Measurements from ENCODE around the gene HSP90AB1. TPM values are rescaled to one million over a fixed set of nuclear protein-coding genes. Genes with fewer than 3 reads are reported as not detected.
A peak's percentile ranks its signal among the peaks of the same experiment; 100 is the strongest.

The HSP90AB1 gene
- total and polyA plus RNA-seq, 9 of the 15 experiments (the other 6 are each of a cell fraction or from before 2014, with no cell fraction given), result 1,780 to 3,358 (median 2,262) TPM

DNA sequence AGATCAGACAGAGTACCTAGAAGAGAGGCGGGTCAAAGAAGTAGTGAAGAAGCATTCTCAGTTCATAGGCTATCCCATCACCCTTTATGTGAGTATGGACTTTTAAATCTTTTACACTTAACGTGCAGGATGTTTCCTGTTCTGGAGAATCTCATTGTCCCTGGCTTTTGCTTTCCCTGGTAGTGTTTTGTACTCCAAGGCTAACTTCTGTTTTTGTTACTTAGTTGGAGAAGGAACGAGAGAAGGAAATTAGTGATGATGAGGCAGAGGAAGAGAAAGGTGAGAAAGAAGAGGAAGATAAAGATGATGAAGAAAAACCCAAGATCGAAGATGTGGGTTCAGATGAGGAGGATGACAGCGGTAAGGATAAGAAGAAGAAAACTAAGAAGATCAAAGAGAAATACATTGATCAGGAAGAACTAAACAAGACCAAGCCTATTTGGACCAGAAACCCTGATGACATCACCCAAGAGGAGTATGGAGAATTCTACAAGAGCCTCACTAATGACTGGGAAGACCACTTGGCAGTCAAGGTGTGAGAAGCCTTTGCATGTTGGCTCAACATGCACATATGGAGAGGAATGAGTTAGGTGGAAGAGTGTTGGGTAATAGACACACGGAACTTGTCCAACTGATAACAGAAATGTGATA lies 3.3 kb downstream of the HSP90AB1 start (continued):
- 0 out of 2 replicates have a peak, but pooled peaks have one; percentile 5 for TF ChIP-seq THRAP3 (IDR thresholded peaks at IDR 0.05; ENCODE audit: borderline replicate concordance)
- TF ChIP-seq, protein P1, sequence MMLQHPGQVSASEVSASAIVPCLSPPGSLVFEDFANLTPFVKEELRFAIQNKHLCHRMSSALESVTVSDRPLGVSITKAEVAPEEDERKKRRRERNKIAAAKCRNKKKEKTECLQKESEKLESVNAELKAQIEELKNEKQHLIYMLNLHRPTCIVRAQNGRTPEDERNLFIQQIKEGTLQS (IDR thresholded peaks at IDR 0.05), result peak; percentile 48; the same call in 1 of the 2 replicates
- TF ChIP-seq, protein P1 (CRISPR knock-in tag; conservative IDR thresholded peaks at IDR 0.05), result no peak
- peak; percentile 42 for TF ChIP-seq POLR2A (conservative IDR thresholded peaks at IDR 0.05)
- TF ChIP-seq PHB (CRISPR knock-in tag; IDR thresholded peaks at IDR 0.05), result 0 out of 2 replicates have a peak, but pooled peaks have one; percentile 25
- TF ChIP-seq, protein P2, sequence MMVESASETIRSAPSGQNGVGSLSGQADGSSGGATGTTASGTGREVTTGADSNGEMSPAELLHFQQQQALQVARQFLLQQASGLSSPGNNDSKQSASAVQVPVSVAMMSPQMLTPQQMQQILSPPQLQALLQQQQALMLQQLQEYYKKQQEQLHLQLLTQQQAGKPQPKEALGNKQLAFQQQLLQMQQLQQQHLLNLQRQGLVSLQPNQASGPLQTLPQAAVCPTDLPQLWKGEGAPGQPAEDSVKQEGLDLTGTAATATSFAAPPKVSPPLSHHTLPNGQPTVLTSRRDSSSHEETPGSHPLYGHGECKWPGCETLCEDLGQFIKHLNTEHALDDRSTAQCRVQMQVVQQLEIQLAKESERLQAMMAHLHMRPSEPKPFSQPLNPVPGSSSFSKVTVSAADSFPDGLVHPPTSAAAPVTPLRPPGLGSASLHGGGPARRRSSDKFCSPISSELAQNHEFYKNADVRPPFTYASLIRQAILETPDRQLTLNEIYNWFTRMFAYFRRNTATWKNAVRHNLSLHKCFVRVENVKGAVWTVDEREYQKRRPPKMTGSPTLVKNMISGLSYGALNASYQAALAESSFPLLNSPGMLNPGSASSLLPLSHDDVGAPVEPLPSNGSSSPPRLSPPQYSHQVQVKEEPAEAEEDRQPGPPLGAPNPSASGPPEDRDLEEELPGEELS (CRISPR knock-in tag; IDR thresholded peaks at IDR 0.05; ENCODE audit: borderline replicate concordance), result peak; percentile 81; the same call in 1 of the 2 replicates
- peak; percentile 21; the same call in 1 of the 2 replicates for TF ChIP-seq NFXL1 (CRISPR knock-in tag; IDR thresholded peaks at IDR 0.05)
- no peak for TF ChIP-seq PRPF4 (IDR thresholded peaks at IDR 0.05; ENCODE audit: insufficient read depth, low read depth, low read length, poor library complexity, severe bottlenecking)
- 0 out of 2 replicates have a peak, but pooled peaks have one; percentile 10 for TF ChIP-seq GATAD2A (IDR thresholded peaks at IDR 0.05)
- peak; percentile 14; the same call in 1 of the 2 replicates for TF ChIP-seq NFIC (IDR thresholded peaks at IDR 0.05)

Measured in K562 (cell line).